Loucy (cell line): ENCODE measurements around the gene C10orf71.

Experiments
- CTCF ChIP-seq: fragments of 200-600 bp; sonication (generic); conservative IDR thresholded peaks from 2 replicates; pipeline ENCODE4 v1.5.1; 2014; ENCODE audit warnings: mild to moderate bottlenecking, antibody characterized with exemption, low read length
- EZH2phosphoT487 ChIP-seq: fragments of 200-600 bp; IDR thresholded peaks from 2 replicates; pipeline ENCODE4 v1.6.1; 2018; ENCODE audit warnings: antibody characterized with exemption, mild to moderate bottlenecking, moderate library complexity, borderline replicate concordance

- TF ChIP-seq CTCF: no peak
- TF ChIP-seq EZH2phosphoT487: no peak
Measured at GRCh38 chr10:49333192-49333591, 34.2 kb downstream of the C10orf71 start.
